Measurements from ENCODE around the gene GRM8. TPM values are rescaled to one million over a fixed set of nuclear protein-coding genes. Genes with fewer than 3 reads are reported as not detected.
A peak's percentile ranks its signal among the peaks of the same experiment; 100 is the strongest.

The GRM8 gene
- total RNA-seq, 1 donor from 2014 or later = not detected

DNA sequence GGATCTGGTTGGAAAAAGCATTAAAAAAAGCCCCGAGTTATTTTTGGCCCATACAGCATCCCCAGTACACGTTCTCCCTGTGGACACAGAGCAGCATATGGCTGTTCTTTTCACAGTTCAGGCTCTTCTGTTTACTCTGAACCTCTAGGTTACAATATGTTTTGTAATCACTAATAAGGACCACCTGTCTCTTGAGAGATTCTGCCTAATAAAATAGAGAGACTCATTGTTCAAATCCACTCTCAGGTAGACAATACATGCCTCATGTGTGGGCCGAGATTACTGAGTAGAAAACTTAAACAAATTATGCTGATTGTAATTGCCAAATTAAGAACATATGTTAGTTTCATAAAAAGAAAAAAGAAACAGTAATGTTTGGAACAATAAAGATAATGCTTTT is 647.7 kb downstream of the GRM8 start:
- TF ChIP-seq, protein P1, sequence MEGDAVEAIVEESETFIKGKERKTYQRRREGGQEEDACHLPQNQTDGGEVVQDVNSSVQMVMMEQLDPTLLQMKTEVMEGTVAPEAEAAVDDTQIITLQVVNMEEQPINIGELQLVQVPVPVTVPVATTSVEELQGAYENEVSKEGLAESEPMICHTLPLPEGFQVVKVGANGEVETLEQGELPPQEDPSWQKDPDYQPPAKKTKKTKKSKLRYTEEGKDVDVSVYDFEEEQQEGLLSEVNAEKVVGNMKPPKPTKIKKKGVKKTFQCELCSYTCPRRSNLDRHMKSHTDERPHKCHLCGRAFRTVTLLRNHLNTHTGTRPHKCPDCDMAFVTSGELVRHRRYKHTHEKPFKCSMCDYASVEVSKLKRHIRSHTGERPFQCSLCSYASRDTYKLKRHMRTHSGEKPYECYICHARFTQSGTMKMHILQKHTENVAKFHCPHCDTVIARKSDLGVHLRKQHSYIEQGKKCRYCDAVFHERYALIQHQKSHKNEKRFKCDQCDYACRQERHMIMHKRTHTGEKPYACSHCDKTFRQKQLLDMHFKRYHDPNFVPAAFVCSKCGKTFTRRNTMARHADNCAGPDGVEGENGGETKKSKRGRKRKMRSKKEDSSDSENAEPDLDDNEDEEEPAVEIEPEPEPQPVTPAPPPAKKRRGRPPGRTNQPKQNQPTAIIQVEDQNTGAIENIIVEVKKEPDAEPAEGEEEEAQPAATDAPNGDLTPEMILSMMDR (conservative IDR thresholded peaks at IDR 0.05; ENCODE audit: low read depth, low read length) = no peak
- H3K4me3 ChIP-seq (ENCODE audit: low read depth, low read length) = no peak overlapping the region
- no peak for DNase-seq (ENCODE audit: low read depth)

DNA sequence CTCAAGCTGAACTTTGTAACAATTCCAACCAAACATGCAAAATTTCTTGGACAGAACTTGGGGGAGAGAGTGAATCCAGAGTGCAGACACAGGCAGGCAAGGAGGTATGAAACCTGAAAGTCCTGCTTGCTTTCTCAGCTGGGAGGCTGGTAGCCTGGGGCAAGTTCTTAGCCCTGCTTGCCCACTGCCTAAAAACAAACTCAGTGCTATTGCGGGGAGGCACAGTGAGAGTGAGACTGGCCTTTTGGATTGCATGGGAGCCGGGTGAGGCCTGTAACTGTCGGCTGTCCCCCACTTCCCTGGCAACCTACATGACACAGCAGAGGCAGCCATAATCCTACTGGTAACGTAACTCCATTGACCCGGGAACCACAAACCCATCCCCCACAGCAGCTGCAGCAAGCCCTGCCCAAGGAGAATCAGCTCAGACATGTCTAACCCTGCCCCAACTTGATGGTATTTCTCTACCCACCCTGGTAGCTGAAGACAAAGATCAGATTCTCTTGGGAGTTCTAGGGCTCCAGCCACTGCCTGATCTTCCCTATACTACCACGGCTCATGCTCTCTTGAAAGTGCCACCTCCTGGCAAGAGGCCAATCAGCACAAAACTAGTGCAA is 663.6 kb downstream of the GRM8 start:
- no peak overlapping the region for H3K4me3 ChIP-seq (ENCODE audit: low read depth, low read length)
- TF ChIP-seq, protein P1 (conservative IDR thresholded peaks at IDR 0.05; ENCODE audit: low read depth, low read length) = no peak
- no peak for DNase-seq (ENCODE audit: low read depth)

DNA sequence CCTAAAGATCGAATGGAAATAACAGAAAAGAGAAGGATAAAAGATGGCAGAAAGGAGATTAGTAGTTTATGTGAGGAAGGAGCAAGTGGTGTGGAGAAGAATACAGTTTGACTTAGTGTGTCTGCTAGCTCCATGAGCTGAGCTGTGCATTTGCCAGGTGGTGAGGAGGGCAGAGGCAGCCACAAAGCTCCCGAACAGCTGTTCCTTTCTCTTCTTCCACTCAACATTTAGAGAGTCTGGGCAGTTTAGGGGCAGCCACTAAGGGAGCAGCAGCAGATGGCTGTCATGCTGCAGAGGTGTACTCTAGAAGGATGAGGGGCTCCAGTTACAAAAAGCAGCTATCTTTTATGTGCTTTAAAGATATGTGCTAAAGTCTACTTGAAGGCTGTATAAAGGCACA is 674.4 kb downstream of the GRM8 start:
- no peak for DNase-seq (ENCODE audit: low read depth)
- TF ChIP-seq, protein P1 (conservative IDR thresholded peaks at IDR 0.05; ENCODE audit: low read depth, low read length) = no peak
- H3K4me3 ChIP-seq (ENCODE audit: low read depth, low read length) = no peak overlapping the region

DNA sequence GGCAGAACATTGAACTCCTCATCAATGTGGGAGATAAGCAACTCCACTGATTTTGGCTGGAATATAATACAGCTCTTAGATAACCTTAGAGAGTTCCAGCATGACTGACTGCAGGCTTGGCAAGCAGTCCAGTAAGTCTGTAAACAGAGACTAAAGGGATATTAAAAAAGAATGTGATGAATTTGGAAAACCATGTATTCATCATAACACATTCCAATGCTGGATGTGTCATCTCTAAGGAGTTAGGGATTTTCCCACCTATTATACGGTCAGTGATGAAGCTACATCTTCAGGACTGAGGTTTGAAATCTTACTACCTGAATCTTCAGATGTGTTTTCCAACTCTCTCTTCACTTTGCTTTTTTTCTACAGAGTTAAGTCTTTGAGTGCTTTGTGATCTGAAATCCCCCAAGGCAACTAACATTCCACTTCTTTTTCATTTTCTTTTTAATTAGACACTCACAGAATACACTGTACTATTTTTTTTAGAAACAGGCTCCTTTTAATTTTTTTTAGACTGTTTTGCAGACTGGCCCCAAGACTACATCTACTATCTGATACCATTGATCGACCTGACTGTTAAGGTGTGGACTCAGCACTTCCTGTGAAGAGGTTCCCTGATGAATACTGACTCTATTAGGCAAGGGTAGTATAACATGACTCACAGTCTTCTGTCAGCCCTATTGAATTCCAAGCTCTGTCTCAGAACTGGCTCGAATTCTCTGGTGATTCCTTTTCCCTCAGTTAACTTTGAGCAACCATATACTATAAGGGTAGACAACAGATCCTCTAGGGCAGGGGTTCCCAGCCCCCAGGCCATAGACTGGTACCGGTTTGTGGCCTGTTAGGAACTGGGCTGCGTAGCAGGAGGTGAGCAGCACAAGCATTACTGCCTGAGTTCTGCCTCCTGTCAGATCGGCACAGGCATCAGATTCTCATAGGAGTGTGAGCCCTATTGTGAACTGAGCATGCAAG is 678.2 kb downstream of the GRM8 start:
- TF ChIP-seq, protein P1 (conservative IDR thresholded peaks at IDR 0.05; ENCODE audit: low read depth, low read length) = no peak
- peak; percentile 48 for DNase-seq (ENCODE audit: low read depth)
- H3K4me3 ChIP-seq (ENCODE audit: low read depth, low read length) = no peak overlapping the region

DNA sequence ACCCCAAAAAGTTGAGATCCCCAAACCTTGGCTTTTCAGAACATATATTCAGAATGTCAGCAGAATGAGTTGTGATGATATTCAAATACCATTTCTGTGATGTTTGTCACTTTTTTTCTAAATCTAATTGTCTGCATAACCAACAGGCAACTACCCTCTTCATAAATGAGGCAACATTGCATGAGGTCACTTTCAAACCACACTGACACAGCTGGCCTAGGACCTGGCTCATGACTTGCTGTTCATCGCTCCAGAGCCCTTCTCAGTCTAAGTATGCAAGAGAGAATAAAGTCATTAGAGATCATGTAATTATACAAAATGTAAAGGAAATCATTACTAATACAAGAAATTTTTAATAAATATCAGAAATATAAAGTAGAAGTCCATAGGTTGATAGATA is 681.9 kb downstream of the GRM8 start:
- H3K4me3 ChIP-seq (ENCODE audit: low read depth, low read length) = no peak overlapping the region
- TF ChIP-seq, protein P1 (conservative IDR thresholded peaks at IDR 0.05; ENCODE audit: low read depth, low read length) = no peak
- no peak for DNase-seq (ENCODE audit: low read depth)

DNA sequence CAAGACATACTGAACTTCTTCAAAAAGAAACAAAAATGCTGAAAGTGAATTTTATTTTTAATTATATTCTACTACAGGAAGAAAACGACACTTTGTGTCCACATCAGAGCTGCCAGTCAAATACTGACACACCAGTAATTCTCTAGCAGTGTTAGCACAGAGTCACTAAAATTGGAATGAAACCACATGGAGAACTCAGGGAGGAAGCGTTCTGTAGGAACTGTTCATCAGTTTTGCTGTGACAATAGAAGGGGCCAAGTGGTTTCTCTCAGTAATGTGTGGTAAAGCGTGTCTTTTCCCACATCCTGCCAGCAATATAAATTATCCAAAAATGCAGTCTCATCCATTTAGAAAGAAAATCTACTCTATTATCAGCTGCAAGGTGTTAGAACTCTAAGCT is 683.3 kb downstream of the GRM8 start:
- H3K4me3 ChIP-seq (ENCODE audit: low read depth, low read length) = no peak overlapping the region
- TF ChIP-seq, protein P1 (conservative IDR thresholded peaks at IDR 0.05; ENCODE audit: low read depth, low read length) = no peak
- DNase-seq (ENCODE audit: low read depth) = no peak
